HG03066 (cell line): ENCODE data around the gene NFAT5.
"Not testable (repeated sequence)": the region's sequence is repeated elsewhere in the genome, so short reads cannot be mapped to it uniquely, and the experiment has no call there.

Experiments
- ATAC-seq: cut with Tn5 transposase; IDR thresholded peaks from one replicate; pipeline ENCODE4 v1.9.1; 2021; ENCODE audit warnings: low read depth; ENCODE audit not compliant: unreplicated experiment

NFAT5 gene

GRCh38 chr16:69636563-69637146 lies 70.9 kb downstream of the NFAT5 start:
- ATAC-seq: not testable (repeated sequence)

GRCh38 chr16:69637206-69637865 lies 71.6 kb downstream of the NFAT5 start:
- ATAC-seq: not testable (repeated sequence)

- ATAC-seq: not testable (repeated sequence)
Observed at GRCh38 chr16:69643997-69644396, 78.2 kb downstream of the NFAT5 start.

- ATAC-seq: no peak
Observed at GRCh38 chr16:69644790-69645189, 79.0 kb downstream of the NFAT5 start.

- no peak for ATAC-seq
Observed at GRCh38 chr16:69647020-69647419, 81.3 kb downstream of the NFAT5 start.

GRCh38 chr16:69651217-69651616 lies 85.5 kb downstream of the NFAT5 start:
- ATAC-seq: no peak

- ATAC-seq: no peak
Observed at GRCh38 chr16:69654280-69654931, 88.6 kb downstream of the NFAT5 start.

GRCh38 chr16:69660166-69660565 lies 94.4 kb downstream of the NFAT5 start:
- no peak for ATAC-seq

- ATAC-seq: no peak
Observed at GRCh38 chr16:69662901-69663300, 97.1 kb downstream of the NFAT5 start.

GRCh38 chr16:69663846-69664245 lies 98.1 kb downstream of the NFAT5 start:
- no peak for ATAC-seq

GRCh38 chr16:69669577-69669976 lies 103.8 kb downstream of the NFAT5 start:
- ATAC-seq: no peak

GRCh38 chr16:69672315-69672997 lies 106.7 kb downstream of the NFAT5 start:
- ATAC-seq: no peak

- ATAC-seq: no peak
Observed at GRCh38 chr16:69672998-69673713, 107.4 kb downstream of the NFAT5 start.

- ATAC-seq: no peak
Observed at GRCh38 chr16:69680358-69680757, 114.6 kb downstream of the NFAT5 start.

GRCh38 chr16:69688589-69688988 lies 122.8 kb downstream of the NFAT5 start:
- ATAC-seq: no peak

- ATAC-seq: no peak
Observed at GRCh38 chr16:69691980-69692911, 126.5 kb downstream of the NFAT5 start.

- ATAC-seq: no peak
Observed at GRCh38 chr16:69693916-69694315, 128.2 kb downstream of the NFAT5 start.

- no peak for ATAC-seq
Observed at GRCh38 chr16:69698404-69698803, 132.6 kb downstream of the NFAT5 start.

- no peak for ATAC-seq
Observed at GRCh38 chr16:69699915-69700314, 134.1 kb downstream of the NFAT5 start.

GRCh38 chr16:69701452-69701851 lies 135.7 kb downstream of the NFAT5 start:
- no peak for ATAC-seq
